Tibial artery (tissue), 4 donors: Measurements from ENCODE around the gene CNIH2.

Experiments
- DNase-seq, 2 donors: peaks; one replicate each; pipeline ENCODE4 v3.0.0-alpha.2; 2019
- H3K27ac ChIP-seq, 2 donors: fragments of 200-600 bp; sonication (generic) in 1 of 2; 1 replicate in 1 of 2; 2 replicates in 1 of 2; pipeline ENCODE4 v1.5.1; 2018 to 2019; ENCODE audit warnings: mild to moderate bottlenecking in 1 of 2
- H3K27me3 ChIP-seq, 2 donors: fragments of 200-600 bp; sonication (generic) in 1 of 2; one replicate each; pipeline versions ENCODE4 v1.5.1 to v1.6.0; 2016 to 2019
- H3K36me3 ChIP-seq, 3 donors: fragments of 200-600 bp; sonication (generic) in 2 of 3; one replicate each; pipeline ENCODE4 v1.5.1; 2016 to 2019; ENCODE audit warnings: mild to moderate bottlenecking in 2 of 3
- H3K4me1 ChIP-seq, 4 donors: fragments of 200-600 bp; sonication (generic) in 2 of 4; 1 replicate in 3 of 4; 2 replicates in 1 of 4; pipeline ENCODE4 v1.5.1; 2016 to 2019
- H3K4me3 ChIP-seq, 2 donors: fragments of 200-600 bp; sonication (generic) in 1 of 2; 1 replicate in 1 of 2; 2 replicates in 1 of 2; pipeline ENCODE4 v1.5.1; 2018 to 2019; ENCODE audit warnings: mild to moderate bottlenecking in 2 of 2
- H3K9me3 ChIP-seq, 3 donors: fragments of 200-600 bp; sonication (generic) in 1 of 3; one replicate each; pipeline ENCODE4 v1.5.1; 2016 to 2019
- intact Hi-C: fragments of 100-400 bp; cut with DNase I; formaldehyde crosslinking; loops from one replicate; pipeline ENCODE4 v1.15.0; 2023; ENCODE audit warnings: low total_unique reads
- TF ChIP-seq, protein P1 (sequence below), 2 experiments: fragments of 200-600 bp in 1 of 2; fragments of 450-650 bp in 1 of 2; IDR thresholded peaks; one replicate each; pipeline ENCODE4 v1.5.1; 2017 to 2019; ENCODE audit warnings: antibody characterized with exemption in 2 of 2, mild to moderate bottlenecking in 1 of 2, moderate library complexity in 1 of 2

Gene CNIH2

DNA sequence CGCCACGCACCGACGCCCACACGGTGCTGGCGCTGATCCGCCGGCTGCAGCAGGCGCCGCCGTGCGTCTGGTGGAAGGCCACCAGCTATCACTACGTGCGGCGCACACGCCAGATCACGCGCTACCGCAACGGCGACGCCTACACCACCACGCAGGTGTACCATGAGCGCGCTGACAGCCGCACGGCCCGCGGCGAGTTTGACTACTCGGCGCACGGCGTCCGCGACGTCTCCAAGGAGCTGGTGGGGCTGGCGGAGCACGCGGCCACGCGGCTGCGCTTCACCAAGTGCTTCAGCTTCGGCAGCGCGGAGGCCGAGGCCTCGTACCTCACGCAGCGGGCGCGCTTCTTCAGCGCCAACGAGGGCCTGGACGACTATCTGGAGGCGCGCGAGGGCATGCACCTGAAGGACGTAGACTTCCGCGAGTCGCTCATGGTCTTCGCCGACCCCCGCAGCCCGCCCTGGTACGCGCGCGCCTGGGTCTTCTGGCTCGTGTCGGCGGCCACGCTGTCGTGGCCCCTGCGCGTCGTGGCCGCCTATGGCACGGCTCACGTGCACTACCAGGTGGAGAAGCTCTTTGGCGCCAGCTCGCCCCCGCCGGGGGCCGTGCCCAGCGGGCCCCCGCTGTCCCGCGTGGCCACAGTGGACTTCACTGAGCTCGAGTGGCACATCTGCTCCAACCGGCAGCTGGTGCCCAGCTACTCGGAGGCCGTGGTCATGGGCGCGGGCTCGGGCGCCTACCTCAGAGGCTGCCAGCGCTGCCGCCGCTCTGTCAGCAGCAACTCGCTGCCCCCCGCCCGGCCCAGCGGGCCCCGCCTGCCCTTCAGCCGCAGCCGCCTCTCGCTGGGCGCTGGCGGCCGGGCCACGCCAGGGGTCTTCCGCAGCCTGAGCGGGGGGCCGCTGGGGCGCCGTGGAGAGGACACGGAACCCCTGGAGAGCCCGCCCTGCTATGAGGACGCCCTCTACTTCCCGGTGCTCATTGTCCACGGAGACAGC is 16.9 kb downstream of the CNIH2 start:
- no peaks in the 10 kb centered on the region for H3K36me3 ChIP-seq
- H3K27me3 ChIP-seq: peaks cover 0 to 57% of the 10 kb centered on the region in 2 donors
- peaks cover 0 to 16% (median 10%) of the 10 kb centered on the region in 4 donors for H3K4me1 ChIP-seq
- H3K9me3 ChIP-seq: no peaks in the 10 kb centered on the region
- intact Hi-C loops: no loop called here
- H3K27ac ChIP-seq: no peak overlapping the region
- TF ChIP-seq, protein P1, sequence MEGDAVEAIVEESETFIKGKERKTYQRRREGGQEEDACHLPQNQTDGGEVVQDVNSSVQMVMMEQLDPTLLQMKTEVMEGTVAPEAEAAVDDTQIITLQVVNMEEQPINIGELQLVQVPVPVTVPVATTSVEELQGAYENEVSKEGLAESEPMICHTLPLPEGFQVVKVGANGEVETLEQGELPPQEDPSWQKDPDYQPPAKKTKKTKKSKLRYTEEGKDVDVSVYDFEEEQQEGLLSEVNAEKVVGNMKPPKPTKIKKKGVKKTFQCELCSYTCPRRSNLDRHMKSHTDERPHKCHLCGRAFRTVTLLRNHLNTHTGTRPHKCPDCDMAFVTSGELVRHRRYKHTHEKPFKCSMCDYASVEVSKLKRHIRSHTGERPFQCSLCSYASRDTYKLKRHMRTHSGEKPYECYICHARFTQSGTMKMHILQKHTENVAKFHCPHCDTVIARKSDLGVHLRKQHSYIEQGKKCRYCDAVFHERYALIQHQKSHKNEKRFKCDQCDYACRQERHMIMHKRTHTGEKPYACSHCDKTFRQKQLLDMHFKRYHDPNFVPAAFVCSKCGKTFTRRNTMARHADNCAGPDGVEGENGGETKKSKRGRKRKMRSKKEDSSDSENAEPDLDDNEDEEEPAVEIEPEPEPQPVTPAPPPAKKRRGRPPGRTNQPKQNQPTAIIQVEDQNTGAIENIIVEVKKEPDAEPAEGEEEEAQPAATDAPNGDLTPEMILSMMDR (IDR thresholded peaks at IDR 0.05): no peak
- no peak for DNase-seq
- H3K4me3 ChIP-seq: no peak overlapping the region

DNA sequence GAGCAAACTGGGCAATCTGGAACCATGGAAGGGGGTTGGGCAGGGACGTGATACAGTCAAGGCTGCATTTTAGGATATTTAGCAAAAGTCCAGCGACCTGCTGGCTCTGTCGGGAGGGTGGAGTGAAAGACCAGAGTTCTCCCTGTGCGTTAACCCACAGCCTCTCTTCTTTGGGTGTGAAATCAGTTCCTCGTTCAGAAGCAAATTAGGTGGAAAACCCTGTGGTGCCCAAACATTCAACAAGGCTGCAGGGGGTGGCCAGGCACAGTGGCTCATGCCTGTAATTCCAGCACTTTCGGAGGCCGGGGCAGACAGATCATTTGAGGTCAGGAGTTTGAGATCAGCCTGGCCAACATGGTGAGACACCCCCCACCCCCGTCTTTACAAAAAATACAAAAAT is 19.6 kb downstream of the CNIH2 start:
- Histone ChIP-seq H3K4me1 (no peaks in the 10 kb centered on the region), H3K27ac (no peak overlapping the region), H3K4me3 (no peak overlapping the region), H3K27me3 (peaks cover 0 to 48% of the 10 kb centered on the region in 2 donors), H3K9me3 (no peaks in the 10 kb centered on the region), H3K36me3 (no peaks in the 10 kb centered on the region)
- no peak for DNase-seq
- intact Hi-C loops: no loop called here
- TF ChIP-seq, protein P1 (IDR thresholded peaks at IDR 0.05): no peak

DNA sequence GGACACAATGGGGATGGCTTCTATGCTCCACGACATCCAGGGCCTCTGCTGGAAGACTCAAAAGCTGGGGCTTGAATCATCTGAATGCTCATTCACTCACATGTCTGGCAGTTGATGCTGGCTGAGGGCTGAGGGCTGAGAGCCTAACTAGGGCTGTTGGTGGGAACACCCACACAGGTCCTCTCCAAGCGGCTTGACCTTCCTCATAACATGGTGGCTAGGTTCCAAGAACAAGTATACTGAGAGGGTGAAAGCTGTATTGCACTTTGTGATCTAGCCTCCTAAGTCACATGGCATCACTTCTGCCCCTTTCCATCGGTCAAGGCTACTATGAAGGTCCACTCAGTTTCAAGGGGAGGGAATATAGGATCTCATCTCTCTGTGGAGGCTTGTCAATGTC is 21.2 kb downstream of the CNIH2 start:
- no peak for DNase-seq
- intact Hi-C loops: no loop called here
- Histone ChIP-seq H3K9me3 (no peaks in the 10 kb centered on the region), H3K36me3 (no peaks in the 10 kb centered on the region), H3K4me1 (no peaks in the 10 kb centered on the region), H3K27ac (no peak overlapping the region), H3K27me3 (peaks cover 0 to 33% of the 10 kb centered on the region in 2 donors), H3K4me3 (no peak overlapping the region)
- TF ChIP-seq, protein P1 (IDR thresholded peaks at IDR 0.05): no peak

DNA sequence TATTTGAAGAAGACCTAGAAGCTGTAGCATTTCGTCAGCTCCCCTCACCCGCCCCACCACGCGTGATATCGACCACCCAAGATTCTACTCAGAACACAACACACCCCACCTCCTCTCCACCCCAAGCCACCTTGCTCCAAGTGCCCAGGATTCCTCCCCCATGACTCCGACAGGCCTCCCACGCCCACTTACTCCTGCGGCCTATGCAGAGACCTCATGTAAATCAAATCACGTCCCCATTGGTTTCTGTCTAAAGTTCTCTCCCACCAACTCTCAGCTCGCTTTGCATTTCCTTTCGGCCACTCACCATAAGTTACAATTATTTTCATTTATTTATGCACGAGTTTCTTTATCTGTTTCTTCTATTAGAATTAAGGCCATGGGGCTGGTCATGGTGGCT is 24.7 kb downstream of the CNIH2 start:
- no peak for DNase-seq
- intact Hi-C loops: no loop called here
- no peaks in the 10 kb centered on the region for H3K27me3 ChIP-seq
- no peaks in the 10 kb centered on the region for H3K36me3 ChIP-seq
- TF ChIP-seq, protein P1 (IDR thresholded peaks at IDR 0.05): no peak
- no peak overlapping the region for H3K27ac ChIP-seq
- H3K4me1 ChIP-seq: no peaks in the 10 kb centered on the region
- no peak overlapping the region for H3K4me3 ChIP-seq
- no peaks in the 10 kb centered on the region for H3K9me3 ChIP-seq

DNA sequence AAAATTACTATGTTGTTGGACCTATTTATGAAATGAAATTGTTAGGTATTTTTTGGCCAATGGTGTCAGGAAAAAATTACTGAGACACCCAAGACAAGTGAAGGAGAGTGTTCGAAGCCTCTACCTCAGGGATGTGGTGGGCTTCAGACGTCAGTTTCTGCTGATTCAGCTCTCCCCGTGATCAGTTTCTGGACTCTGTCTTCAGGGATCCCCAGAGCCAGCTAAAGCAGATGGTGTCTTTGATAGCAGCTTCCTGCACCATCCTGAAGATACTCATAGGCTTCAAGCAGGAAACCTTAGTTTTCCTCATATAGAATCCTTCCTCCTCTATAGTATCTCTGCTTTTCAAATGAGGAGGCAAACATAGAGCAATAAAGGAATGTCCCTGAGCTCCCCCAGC is 31.5 kb downstream of the CNIH2 start:
- H3K36me3 ChIP-seq: no peaks in the 10 kb centered on the region
- no peak for DNase-seq
- H3K4me1 ChIP-seq: peaks cover 0 to 16% (median 10%) of the 10 kb centered on the region in 4 donors
- TF ChIP-seq, protein P1 (IDR thresholded peaks at IDR 0.05): no peak
- H3K27ac ChIP-seq: no peak overlapping the region
- intact Hi-C loops: no loop called here
- H3K27me3 ChIP-seq: peaks cover 0 to 8% of the 10 kb centered on the region in 2 donors
- no peak overlapping the region for H3K4me3 ChIP-seq
- no peaks in the 10 kb centered on the region for H3K9me3 ChIP-seq
